AG08395 (cell line): Measurements from ENCODE around the gene MTFR1L.

Experiments
- DNase-seq: peaks from one replicate; pipeline ENCODE4 v3.0.0; 2012; ENCODE audit warnings: mixed read lengths, low spot score

Gene MTFR1L

DNA sequence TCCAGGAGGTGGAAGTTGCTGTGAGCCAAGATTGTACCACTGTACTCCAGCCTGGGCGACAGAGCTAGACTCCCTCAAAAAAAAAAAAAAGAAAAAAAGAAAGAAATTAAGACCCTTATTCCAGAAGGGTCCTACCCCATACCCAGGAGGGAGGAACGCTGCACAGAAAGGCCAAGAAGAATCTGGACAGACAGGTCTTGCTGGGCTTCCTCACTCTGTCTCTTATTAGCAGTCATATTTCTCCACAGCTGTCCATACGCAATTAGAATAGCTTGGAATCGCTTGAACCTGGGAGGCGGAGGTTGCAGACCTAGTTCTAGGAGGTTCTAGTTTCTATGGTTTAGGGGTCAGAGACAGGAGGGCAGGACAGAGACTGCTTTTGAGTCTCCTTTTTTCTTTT lies 58.9 kb downstream of the MTFR1L start:
- DNase-seq = no peak

DNA sequence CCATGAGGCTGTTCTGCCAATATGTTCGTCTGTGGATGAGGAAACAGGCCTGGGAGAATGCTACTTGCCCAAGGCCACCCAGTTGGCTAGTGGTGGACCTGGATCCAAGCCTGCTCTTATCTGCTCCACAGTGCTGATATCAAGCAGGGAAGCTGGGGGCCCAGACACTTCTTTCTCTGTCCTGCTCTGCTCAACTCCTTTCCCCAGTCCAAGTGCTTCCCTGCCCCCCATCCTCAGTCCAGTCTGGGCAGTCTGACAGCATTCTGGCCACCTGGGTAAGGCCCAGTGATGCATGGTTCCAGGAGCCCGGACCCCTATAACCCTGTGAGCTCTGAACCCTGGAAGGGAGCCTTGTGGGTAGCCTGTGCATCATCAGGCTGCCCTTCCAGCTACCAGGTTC lies 59.9 kb downstream of the MTFR1L start:
- no peak for DNase-seq

DNA sequence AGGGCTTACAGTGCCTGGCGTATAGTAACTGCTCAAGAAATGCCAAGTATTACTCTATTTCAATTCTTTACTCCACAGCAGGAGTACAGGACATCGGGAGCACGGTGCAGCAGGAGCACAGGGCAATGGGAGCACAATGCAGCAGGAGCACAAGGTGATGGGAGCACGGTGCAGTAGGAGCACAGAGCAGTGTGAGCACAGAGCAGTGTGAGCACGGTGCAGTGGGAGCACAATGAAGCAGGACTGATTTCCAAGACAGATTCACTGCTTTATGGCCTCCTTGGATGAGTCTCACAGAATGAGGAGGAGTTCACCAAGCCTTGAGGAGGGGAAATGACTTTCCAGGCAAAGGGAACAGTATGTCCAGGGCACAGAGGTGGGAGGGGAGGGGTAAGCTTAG lies 60.8 kb downstream of the MTFR1L start:
- no peak for DNase-seq

DNA sequence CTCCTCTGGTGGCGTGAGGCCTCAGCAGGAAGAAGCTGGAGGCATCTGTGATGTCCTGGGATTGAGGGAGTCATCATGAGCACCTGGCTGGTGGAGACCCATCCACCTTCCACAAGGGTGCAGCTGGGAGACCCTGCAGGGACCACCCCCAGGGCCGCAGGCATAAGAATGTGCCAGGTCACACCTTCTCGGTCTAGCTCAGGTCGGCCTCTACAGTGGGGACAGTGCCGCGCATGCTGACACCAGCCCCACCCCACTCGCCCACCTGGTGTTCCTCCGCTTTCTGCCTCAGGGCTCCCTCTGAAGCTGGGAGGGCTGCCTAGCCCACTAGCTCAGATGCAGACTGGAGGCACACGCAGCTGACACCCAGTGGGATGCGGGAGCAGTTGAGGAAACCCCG lies 61.5 kb downstream of the MTFR1L start:
- no peak for DNase-seq
